ENCODE results near the gene FPGT. TPM values are rescaled to one million over a fixed set of nuclear protein-coding genes. Genes with fewer than 3 reads are reported as not detected.

FPGT gene
- total and polyA plus RNA-seq, 9 of the 15 experiments (the other 6 are each of a cell fraction or from before 2014, with no cell fraction given) = 11.6 to 24.3 (median 22.5) TPM

DNA sequence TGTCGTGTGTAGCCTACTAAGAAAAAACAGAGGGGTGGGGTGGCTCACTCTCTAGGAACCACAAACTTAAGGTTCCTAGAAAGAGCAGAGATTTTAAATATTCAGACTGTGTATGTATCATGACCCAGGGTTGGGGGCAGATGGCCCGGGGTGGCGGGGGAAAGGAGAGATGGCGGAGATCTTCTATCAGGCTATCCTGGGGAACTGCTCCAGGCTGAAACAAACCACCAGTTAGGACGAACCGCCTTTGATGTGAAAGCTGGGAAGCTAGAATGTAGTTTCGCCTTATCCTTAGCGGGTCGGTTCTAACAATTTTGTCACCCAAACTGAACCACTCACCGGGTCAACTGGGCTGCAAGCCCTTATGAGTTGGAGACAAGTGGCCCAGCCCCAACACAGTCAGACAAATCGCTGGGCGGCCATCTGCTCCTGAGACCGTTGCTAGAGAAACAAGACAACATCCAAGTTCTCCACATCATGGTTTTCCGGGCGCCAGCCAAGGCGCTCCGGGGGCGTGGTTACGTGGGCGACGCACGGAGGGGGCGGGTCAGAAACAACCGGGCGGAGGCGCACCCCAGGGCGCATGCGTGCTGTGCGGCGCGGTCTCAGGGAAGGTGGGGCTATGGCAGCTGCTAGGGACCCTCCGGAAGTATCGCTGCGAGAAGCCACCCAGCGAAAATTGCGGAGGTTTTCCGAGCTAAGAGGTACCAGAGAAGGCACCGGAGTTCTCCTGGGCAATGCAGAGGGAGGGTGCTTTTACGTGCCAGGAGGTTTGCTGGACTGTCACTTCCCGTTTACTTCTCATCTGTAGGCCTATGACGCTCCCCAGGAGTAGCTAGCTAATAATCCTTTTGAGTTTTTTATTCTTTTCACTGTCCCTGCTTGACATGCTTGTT lies at the start of gene FPGT, which contains the start of gene LRRIQ3 (continued):
- TF ChIP-seq, protein P1, sequence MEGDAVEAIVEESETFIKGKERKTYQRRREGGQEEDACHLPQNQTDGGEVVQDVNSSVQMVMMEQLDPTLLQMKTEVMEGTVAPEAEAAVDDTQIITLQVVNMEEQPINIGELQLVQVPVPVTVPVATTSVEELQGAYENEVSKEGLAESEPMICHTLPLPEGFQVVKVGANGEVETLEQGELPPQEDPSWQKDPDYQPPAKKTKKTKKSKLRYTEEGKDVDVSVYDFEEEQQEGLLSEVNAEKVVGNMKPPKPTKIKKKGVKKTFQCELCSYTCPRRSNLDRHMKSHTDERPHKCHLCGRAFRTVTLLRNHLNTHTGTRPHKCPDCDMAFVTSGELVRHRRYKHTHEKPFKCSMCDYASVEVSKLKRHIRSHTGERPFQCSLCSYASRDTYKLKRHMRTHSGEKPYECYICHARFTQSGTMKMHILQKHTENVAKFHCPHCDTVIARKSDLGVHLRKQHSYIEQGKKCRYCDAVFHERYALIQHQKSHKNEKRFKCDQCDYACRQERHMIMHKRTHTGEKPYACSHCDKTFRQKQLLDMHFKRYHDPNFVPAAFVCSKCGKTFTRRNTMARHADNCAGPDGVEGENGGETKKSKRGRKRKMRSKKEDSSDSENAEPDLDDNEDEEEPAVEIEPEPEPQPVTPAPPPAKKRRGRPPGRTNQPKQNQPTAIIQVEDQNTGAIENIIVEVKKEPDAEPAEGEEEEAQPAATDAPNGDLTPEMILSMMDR (IDR thresholded peaks at IDR 0.05 in 2 of 3, conservative IDR thresholded peaks at IDR 0.05 in 1 of 3; ENCODE audit: insufficient read depth in 2 of 3, low read depth in 1 of 3, low read length in 3 of 3) = 0 out of 6 replicates have a peak, but pooled peaks of 1 of the 3 experiments have one; percentile 1
- no peak for TF ChIP-seq MED1 (CRISPR knock-in tag; IDR thresholded peaks at IDR 0.05; ENCODE audit: borderline replicate concordance)
- no peak for TF ChIP-seq SMARCC2 (IDR thresholded peaks at IDR 0.05; ENCODE audit: low read depth)
- no peak for TF ChIP-seq ZNF263 (CRISPR knock-in tag; IDR thresholded peaks at IDR 0.05; ENCODE audit: borderline replicate concordance)
- TF ChIP-seq, protein P2, sequence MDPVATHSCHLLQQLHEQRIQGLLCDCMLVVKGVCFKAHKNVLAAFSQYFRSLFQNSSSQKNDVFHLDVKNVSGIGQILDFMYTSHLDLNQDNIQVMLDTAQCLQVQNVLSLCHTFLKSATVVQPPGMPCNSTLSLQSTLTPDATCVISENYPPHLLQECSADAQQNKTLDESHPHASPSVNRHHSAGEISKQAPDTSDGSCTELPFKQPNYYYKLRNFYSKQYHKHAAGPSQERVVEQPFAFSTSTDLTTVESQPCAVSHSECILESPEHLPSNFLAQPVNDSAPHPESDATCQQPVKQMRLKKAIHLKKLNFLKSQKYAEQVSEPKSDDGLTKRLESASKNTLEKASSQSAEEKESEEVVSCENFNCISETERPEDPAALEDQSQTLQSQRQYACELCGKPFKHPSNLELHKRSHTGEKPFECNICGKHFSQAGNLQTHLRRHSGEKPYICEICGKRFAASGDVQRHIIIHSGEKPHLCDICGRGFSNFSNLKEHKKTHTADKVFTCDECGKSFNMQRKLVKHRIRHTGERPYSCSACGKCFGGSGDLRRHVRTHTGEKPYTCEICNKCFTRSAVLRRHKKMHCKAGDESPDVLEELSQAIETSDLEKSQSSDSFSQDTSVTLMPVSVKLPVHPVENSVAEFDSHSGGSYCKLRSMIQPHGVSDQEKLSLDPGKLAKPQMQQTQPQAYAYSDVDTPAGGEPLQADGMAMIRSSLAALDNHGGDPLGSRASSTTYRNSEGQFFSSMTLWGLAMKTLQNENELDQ (CRISPR knock-in tag; IDR thresholded peaks at IDR 0.05; ENCODE audit: borderline replicate concordance) = no peak
- no peak for TF ChIP-seq TSC22D4 (tag; IDR thresholded peaks at IDR 0.05)
- peak; percentile 10 for TF ChIP-seq DACH1 (IDR thresholded peaks at IDR 0.05; ENCODE audit: partially characterized antibody)
- TF ChIP-seq ZNF282 (CRISPR knock-in tag; IDR thresholded peaks at IDR 0.05) = no peak
- TF ChIP-seq SMARCB1 (IDR thresholded peaks at IDR 0.05; ENCODE audit: insufficient read length, low read depth) = no peak
- no peak for TF ChIP-seq TOE1 (IDR thresholded peaks at IDR 0.05; ENCODE audit: borderline replicate concordance)
- no peak for TF ChIP-seq TOE1 (CRISPR knock-in tag; IDR thresholded peaks at IDR 0.05; ENCODE audit: borderline replicate concordance, low read depth)
- peak; percentile 99 for TF ChIP-seq HNRNPLL (IDR thresholded peaks at IDR 0.05; ENCODE audit: low read depth, low read length, poor library complexity, severe bottlenecking)
- no peak for TF ChIP-seq NFIX (CRISPR knock-in tag; IDR thresholded peaks at IDR 0.05; ENCODE audit: low read depth)
- TF ChIP-seq BMI1 (IDR thresholded peaks at IDR 0.05; ENCODE audit: low read length) = no peak
- no peak for TF ChIP-seq NONO (IDR thresholded peaks at IDR 0.05; ENCODE audit: low read depth in 2 of 2, low read length in 1 of 2)
- TF ChIP-seq ZBTB17 (CRISPR knock-in tag; IDR thresholded peaks at IDR 0.05) = no peak
- TF ChIP-seq ZNF124 (CRISPR knock-in tag; IDR thresholded peaks at IDR 0.05) = no peak
- TF ChIP-seq CHCHD3 (CRISPR knock-in tag; IDR thresholded peaks at IDR 0.05) = no peak
- no peak for TF ChIP-seq FOS (IDR thresholded peaks at IDR 0.05; ENCODE audit: extremely low read depth, insufficient read length)
- TF ChIP-seq HMG20B (CRISPR knock-in tag; IDR thresholded peaks at IDR 0.05) = no peak
- TF ChIP-seq TAF1 (IDR thresholded peaks at IDR 0.05; ENCODE audit: control insufficient read depth, extremely low read depth, insufficient read depth, low read length, severe bottlenecking) = peak; percentile 65
- TF ChIP-seq, protein P3, sequence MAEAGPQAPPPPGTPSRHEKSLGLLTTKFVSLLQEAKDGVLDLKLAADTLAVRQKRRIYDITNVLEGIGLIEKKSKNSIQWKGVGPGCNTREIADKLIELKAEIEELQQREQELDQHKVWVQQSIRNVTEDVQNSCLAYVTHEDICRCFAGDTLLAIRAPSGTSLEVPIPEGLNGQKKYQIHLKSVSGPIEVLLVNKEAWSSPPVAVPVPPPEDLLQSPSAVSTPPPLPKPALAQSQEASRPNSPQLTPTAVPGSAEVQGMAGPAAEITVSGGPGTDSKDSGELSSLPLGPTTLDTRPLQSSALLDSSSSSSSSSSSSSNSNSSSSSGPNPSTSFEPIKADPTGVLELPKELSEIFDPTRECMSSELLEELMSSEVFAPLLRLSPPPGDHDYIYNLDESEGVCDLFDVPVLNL (CRISPR knock-in tag; IDR thresholded peaks at IDR 0.05; ENCODE audit: low read depth) = no peak
- TF ChIP-seq RHOXF2B (CRISPR knock-in tag; conservative IDR thresholded peaks at IDR 0.05) = no peak
- no peak for TF ChIP-seq ZNF778 (CRISPR knock-in tag; IDR thresholded peaks at IDR 0.05)

Data from K562 (cell line).